ENCODE data around the gene ITGB1. TPM values are rescaled to one million over a fixed set of nuclear protein-coding genes. Genes with fewer than 3 reads are reported as not detected.

ITGB1 gene
- total and polyA plus RNA-seq, 12 donors = 93.3 to 803 (median 331) TPM

- peak overlapping the region in 1 of 4 donors; percentile 27 for H3K4me3 ChIP-seq
- DNase-seq = no peak
- H3K4me1 ChIP-seq (replicated peaks in 1 of 2) = peaks cover 20 to 37% of the 10 kb centered on the region in 2 donors
- no peaks in the 10 kb centered on the region for H3K27me3 ChIP-seq
- WGBS, 4 donors = 30 to 47% (median 35%) methylated on average over 2 of the region's 2 CpGs
- TF ChIP-seq POLR2A (IDR thresholded peaks at IDR 0.05) (no peak), CTCF (IDR thresholded peaks at IDR 0.05) (peak in 1 of 6 experiments; percentile 18)
- H3K27ac ChIP-seq = peak overlapping the region in 4 of 5 donors; percentile 65 to 90 (median 77)
- intact Hi-C loops (cut with DNase I) = no loop called here
- H3K9me3 ChIP-seq (replicated peaks in 1 of 3) = no peaks in the 10 kb centered on the region
- no peaks in the 10 kb centered on the region for H3K36me3 ChIP-seq (replicated peaks in 1 of 2)
Observed at GRCh38 chr10:32961895-32962369, 3.9 kb upstream of the ITGB1 start.

GRCh38 chr10:32961343-32961894 is 3.4 kb upstream of the ITGB1 start:
- intact Hi-C loops (cut with DNase I) = no loop called here

GRCh38 chr10:32960022-32960421 is 2.0 kb upstream of the ITGB1 start:
- intact Hi-C loops (cut with DNase I) = no loop called here
- Histone ChIP-seq H3K4me1 (replicated peaks in 1 of 2) (peaks cover 37 to 56% of the 10 kb centered on the region in 2 donors), H3K27ac (peak overlapping the region in 2 of 5 donors; percentile 2 to 95), H3K4me3 (no peak overlapping the region), H3K36me3 (replicated peaks in 1 of 2) (no peaks in the 10 kb centered on the region), H3K27me3 (no peaks in the 10 kb centered on the region), H3K9me3 (replicated peaks in 1 of 3) (no peaks in the 10 kb centered on the region)
- no peak for DNase-seq
- TF ChIP-seq CTCF (IDR thresholded peaks at IDR 0.05) (no peak), POLR2A (IDR thresholded peaks at IDR 0.05) (no peak)
- 55 to 78% (median 70%) methylated on average over 4 of the region's 4 CpGs for WGBS, 4 donors

More at GRCh38 chr10:32961343-32961894, 3.4 kb upstream of the ITGB1 start:
- TF ChIP-seq POLR2A (IDR thresholded peaks at IDR 0.05) (no peak), CTCF (IDR thresholded peaks at IDR 0.05) (no peak)
- Histone ChIP-seq H3K9me3 (replicated peaks in 1 of 3) (no peaks in the 10 kb centered on the region), H3K27ac (peak overlapping the region in 4 of 5 donors; percentile 65 to 90 (median 77)), H3K36me3 (replicated peaks in 1 of 2) (no peaks in the 10 kb centered on the region), H3K27me3 (no peaks in the 10 kb centered on the region), H3K4me3 (no peak overlapping the region), H3K4me1 (replicated peaks in 1 of 2) (peaks cover 25 to 42% of the 10 kb centered on the region in 2 donors)
- 84 to 87% (median 87%) methylated on average over 5 of the region's 5 CpGs for WGBS, 4 donors
- DNase-seq = no peak

- H3K27ac ChIP-seq = peak overlapping the region in 4 of 5 donors; percentile 90 to 98 (median 94)
- no peaks in the 10 kb centered on the region for H3K9me3 ChIP-seq (replicated peaks in 1 of 3)
- 32 to 46% (median 44%) methylated on average over 10 of the region's 10 CpGs for WGBS, 4 donors
- intact Hi-C loops (cut with DNase I) = no loop called here
- TF ChIP-seq POLR2A (IDR thresholded peaks at IDR 0.05) = no peak
- no peak for TF ChIP-seq CTCF (IDR thresholded peaks at IDR 0.05)
- H3K36me3 ChIP-seq (replicated peaks in 1 of 2) = no peaks in the 10 kb centered on the region
- peaks cover 44 to 64% of the 10 kb centered on the region in 2 donors for H3K4me1 ChIP-seq (replicated peaks in 1 of 2)
- peak overlapping the region in 3 of 4 donors; percentile 92 to 98 (median 96) for H3K4me3 ChIP-seq
- DNase-seq = no peak
- no peaks in the 10 kb centered on the region for H3K27me3 ChIP-seq
Observed at GRCh38 chr10:32959006-32959920, 1.2 kb upstream of the ITGB1 start.
